CD4-positive, alpha-beta T cell treated with Interleukin-17A for 4 hours (primary cell): ENCODE measurements around the gene ARGLU1.

Experiments
- DNase-seq: peaks from one replicate; pipeline ENCODE4 v3.0.0-alpha.2; 2020; ENCODE audit warnings: mixed read lengths

The ARGLU1 gene

DNA sequence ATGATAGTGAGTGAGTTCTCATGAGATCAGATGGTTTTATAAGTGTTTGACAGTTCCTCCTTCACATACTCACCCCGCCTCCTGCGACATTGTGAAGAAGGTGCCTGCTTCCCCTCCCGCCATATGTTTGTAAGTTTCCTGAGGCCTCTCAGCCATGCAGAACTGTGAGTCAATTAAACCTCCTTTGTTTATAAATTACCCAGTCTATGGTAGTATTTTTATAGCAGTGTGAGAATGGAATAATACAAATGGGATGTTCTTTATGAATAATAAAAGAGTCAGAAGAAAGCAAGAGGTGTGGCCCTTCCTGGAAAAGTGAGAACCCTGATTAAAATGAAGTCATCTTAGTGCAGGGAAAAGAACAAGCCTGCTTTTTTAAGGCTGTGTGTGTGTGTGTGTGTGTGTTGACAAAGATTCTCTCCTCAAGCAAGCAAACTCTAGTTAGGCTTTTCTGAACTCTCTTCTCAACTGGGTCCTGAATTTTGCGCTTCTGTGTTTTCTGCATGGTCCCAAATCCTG is 18.8 kb upstream of the ARGLU1 start:
- DNase-seq, result no peak

- DNase-seq, result no peak
Observed at GRCh38 chr13:106581225-106581624, 13.3 kb upstream of the ARGLU1 start.

DNA sequence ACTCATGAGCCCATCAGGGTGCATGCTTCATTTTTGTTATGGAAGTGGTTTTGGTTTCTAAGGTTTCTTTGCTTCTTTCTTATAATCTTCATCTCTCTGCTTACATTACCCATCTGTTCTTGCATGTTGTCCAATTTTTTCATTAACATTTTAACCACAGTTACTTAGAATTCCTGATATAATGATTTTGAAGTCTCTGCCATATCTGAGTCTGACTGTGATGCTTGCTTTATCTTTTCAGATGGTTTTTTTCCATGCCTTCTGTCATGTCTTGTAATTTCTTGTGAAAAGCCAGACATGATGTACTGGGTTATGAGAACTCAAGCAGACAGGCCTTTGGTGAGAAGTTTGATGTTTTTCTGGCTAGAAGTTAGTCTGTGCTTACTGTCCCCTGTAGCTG is 8.0 kb upstream of the ARGLU1 start:
- no peak for DNase-seq

DNA sequence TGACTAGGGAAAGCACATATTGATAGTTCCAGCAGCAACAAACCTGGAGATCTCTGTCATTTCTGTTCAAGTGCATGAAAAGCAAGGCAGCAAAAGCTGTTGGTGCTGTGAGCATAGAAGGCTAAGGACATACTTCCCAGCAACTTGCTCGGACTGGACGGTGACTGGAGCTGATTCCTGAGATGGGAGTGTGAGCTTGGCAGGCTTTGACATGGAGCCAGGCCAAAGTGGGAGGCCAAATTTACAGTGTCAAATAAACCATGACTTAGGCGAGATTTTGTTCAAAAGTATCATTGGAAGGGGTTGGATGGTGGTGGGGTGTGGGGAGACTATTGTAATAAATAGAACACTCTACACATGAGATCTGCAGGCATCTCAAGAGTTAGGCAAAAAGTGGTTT is 5.9 kb upstream of the ARGLU1 start:
- DNase-seq, result no peak

DNA sequence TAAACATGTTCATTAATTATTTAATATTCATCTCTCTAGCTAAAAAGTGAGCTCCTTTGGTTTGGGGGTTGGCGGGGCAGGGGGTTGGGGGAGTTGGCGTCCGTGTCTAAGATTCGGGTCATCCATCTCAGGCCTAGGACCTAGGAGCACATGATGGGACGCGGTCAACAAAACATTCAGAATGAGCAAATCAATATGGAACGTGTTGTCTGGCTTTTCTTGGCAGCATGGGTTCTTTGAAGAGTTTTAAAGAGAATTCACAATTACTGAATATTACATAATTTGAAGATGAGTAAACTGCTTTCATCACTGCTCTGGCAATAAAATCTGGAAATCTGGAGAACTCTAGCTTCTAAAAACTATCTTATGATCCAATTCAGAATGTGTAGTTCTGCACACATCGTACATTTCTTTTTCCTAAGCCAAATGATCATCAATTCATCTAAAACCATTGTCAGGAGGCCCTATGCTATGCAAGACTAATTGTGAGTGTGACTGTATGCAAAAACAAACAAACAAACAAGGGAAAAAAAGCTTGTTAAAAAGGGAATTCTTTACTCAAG is 5.4 kb upstream of the ARGLU1 start:
- no peak for DNase-seq

DNA sequence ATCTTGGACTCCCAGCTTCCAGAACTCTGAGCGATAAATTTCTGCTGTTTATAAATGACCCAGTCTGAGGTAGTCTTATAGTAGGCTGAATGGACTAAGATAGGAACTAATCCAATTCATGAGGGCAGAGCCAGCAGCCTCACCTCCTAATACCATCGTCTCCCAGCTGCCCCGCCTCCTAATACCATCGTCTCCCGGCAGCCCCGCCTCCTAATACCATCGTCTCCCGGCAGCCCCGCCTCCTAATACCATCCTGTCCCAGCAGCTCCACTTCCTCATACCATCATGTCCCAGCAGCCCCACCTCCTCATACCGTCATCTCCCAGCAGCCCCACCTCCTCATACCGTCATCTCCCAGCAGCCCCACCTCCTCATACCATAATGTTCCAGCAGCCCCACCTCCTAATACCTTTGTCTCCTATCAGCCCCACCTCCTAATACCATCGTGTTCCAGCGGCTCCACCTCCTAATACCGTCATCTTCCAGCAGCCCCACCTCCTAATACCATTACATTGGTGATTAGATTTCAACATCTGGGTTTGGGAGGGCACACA is 2.4 kb upstream of the ARGLU1 start:
- peak; percentile 61 for DNase-seq

DNA sequence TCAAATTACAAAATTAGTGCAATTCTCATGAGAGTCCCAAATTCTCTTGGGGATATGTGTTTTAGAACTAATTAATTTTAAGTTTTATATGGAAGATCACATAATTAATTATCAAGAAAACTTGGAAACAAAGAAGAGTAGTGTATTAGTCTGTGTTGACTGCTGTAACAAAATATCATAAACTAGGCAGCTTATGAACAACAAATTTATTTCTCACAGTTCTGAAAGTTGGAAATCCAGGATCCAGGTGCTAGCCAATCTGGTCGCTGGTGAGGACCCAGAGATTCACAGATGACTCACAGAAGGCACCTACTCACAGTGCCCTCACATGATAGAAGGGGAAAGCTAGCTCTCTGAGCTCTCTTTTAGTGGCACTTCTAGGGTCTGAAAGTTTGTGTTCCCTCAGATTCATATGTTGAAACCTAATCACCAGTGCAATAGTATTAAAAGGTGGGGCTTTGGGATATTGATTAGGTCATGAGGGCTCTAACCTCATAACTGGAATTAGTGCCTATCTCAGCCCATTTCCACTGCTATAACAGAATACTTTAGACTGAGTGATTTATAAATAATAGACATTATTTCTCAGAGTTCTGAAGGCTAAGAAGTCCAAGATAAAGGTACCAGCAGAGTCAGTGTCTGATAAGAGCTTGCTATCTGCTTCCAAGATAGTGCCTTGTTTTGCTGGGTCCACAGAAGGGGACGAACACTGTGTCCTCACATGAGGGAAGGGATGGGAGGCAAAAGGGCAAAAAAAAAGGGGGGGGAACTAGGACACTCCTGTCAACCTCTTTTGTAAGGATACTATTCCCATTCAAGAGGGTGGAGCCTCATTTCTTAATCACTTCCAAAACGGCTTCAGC is 1.5 kb upstream of the ARGLU1 start:
- DNase-seq, result no peak

GRCh38 chr13:106568299-106569003 is 514 bp upstream of the ARGLU1 start:
- DNase-seq, result no peak

DNA sequence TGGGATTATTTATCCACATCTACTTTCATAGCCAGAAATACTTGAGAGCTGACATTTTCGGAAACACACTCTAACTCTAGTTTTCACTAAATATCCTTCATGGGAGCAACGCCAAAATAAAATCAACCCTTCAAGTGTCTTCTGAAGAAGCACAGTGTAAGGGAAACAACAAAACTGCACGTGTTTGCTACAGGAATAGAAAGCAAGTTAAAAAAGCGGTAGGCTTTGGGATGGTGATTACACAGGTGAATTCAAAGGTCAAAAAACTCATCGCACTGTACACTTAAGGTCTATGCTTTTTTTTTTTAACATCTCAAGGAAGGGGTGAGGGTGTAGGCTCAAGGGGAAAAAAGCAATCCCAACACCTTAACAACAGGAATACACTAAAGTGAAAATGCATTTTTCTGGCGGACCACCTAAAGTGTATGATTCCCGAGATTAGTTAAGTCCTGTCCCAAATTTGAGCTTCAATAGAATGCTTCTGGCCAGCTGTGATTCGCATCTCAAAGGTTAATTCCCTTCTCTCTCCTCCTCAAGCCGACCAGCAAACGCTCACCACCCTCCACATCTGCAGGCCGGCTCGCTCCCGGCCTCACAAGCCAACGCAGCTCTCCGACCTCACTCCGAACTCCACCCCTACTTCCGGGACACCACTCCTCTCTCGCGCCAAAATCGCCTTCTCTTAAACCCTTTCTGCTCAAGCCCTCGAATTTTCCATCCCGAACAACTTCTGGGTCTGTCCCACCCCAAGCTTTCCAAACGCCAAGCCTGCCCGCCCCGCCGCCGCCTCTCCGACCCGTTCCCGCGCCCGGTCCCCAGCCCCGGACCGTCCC is 1.1 kb downstream of the ARGLU1 start:
- DNase-seq, result peak; percentile 46

DNA sequence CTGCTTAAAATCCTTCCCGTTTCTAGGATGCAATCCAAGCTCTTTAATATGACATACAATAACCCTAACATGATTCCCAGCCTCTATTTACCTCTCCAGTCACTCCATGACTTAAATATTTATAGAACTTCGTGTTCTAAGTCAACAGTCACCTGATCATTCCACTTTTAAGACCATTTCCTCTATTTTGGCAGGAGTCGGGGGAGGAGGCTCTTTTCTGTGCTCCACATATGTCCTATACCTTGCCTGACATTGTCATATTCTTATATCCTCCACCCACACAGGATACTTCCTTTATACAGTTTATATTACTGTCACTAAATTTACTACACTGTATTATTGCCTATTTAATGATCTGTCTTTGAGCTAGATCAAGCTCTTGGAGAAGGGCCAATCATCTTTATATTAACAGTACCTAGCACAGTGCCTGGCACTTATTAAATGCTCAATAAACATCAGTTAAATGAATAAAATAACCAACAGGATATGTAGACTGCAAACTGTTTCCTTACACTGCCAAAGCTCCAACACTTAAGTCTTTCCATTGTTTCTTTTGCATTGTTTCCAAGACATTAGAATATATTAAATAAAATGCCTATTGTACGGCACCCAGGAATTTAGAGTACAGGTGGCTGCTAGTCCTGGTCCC is 2.7 kb downstream of the ARGLU1 start:
- DNase-seq, result no peak

- DNase-seq, result no peak
Observed at GRCh38 chr13:106562301-106562700, 5.6 kb downstream of the ARGLU1 start.

- peak; percentile 10 for DNase-seq
Observed at GRCh38 chr13:106561551-106562170, 6.3 kb downstream of the ARGLU1 start.

- no peak for DNase-seq
Observed at GRCh38 chr13:106560821-106561220, 7.1 kb downstream of the ARGLU1 start.

DNA sequence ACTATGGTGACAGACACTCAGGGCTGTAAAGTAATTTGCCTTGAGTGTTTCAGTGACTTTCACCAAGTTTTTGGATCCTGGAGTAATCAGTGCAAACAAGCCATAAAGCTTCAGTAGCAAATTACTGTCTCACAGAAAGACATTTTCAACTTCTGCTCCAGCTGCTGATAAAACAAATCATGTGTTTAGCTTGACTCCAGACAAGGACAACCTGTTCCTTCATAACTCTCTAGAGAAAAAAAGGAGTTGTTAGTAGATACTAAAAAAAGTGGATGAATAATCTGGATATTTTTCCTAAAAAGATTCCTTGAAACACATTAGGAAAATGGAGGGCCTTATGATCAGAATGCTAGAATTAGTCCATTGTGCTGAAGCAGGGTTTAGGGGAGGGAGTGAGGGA is 9.4 kb downstream of the ARGLU1 start:
- DNase-seq, result no peak

GRCh38 chr13:106555631-106556328 is 12.2 kb downstream of the ARGLU1 start:
- no peak for DNase-seq

DNA sequence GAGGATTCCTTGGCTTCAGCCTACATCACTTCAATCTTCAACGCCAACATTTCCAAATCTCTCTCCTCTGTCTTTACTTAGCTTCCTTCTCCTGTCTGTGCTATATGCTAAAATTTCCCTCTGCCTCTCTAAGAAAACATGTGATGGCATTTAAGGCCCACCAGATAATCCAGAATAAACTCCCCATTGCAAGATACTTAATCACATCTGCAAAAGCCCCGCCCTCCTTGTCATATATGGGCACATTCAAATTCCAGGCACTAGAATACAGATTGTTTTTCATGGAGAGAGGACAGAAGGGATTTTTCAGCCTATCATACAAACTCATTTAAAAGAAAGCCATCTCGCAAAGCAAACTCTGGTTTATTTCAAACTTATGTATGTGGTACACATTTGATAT is 16.2 kb downstream of the ARGLU1 start:
- no peak for DNase-seq

DNA sequence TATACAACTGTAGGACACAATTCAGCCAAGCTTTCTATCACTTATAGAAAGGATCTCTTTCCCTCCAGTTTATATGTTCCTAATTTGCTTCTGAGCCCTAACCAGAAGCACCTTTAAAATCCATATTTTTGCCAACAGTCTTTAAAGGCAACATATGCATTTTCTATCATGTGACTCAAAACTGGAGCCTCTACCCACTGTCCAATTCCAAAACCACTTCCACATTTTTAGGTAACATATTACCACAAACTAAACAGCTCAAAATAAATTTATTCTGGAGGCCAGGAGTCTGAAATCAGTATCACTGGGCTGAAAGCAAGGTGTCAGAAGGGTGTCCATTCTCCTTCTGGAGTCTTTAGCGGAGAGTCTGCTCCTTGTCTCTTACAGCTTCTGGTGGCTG is 16.6 kb downstream of the ARGLU1 start:
- no peak for DNase-seq

- no peak for DNase-seq
Observed at GRCh38 chr13:106550570-106551135, 17.3 kb downstream of the ARGLU1 start.

GRCh38 chr13:106548064-106548696 is 19.8 kb downstream of the ARGLU1 start:
- no peak for DNase-seq

DNA sequence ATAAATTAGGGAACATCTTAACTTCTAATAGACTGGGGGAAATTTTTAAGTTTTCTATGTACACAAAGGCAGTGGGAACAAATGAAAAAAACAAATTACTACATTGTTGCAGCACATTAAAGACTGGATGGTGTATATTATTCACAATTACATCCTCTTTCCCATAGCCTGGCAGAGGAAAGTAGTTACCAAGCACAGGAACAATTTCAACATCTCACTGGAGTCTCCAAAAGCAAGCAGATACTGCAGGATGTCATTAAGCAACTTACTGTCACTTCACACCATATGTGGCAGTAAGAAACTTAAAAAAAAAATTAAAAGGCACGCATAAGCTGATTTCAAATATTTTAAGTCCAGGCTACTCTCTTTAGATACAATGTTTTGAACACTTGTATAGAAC is 26.1 kb downstream of the ARGLU1 start:
- DNase-seq, result no peak
